CD14-positive monocyte (primary cell): ENCODE results near the gene MST1R. TPM values are rescaled to one million over a fixed set of nuclear protein-coding genes. Genes with fewer than 3 reads are reported as not detected.

Experiments used
- DNase-seq, 3 donors: peaks; one replicate each; pipeline ENCODE4 v3.0.0-alpha.2; 2011 to 2022
- H2AFZ ChIP-seq: 2 replicates; pipeline ENCODE4 v1.6.0; 2012; ENCODE audit warnings: mild to moderate bottlenecking, low read depth, low read length, inconsistent platforms; ENCODE audit not compliant: insufficient read depth, poor library complexity, severe bottlenecking
- H3K27ac ChIP-seq, 2 donors: 1 replicate in 1 of 2; 2 replicates in 1 of 2; pipeline ENCODE4 v1.5.1; 2012 to 2013; ENCODE audit warnings: low read length in 2 of 2, control low read depth in 1 of 2, inconsistent platforms in 1 of 2, low read depth in 1 of 2, mild to moderate bottlenecking in 1 of 2
- H3K27me3 ChIP-seq, 2 donors: one replicate each; pipeline versions ENCODE4 v1.6.0 to v1.6.1; 2011 to 2013; ENCODE audit warnings: low read length in 2 of 2; ENCODE audit not compliant: control insufficient read depth in 2 of 2, insufficient read depth in 2 of 2
- H3K36me3 ChIP-seq, 2 donors: replicated peaks in 1 of 2; 1 replicate in 1 of 2; 2 replicates in 1 of 2; pipeline versions ENCODE4 v1.5.1 to v1.6.1; 2012 to 2013; ENCODE audit warnings: low read length in 2 of 2, control low read depth in 1 of 2, inconsistent platforms in 1 of 2, mild to moderate bottlenecking in 1 of 2; ENCODE audit not compliant: insufficient read depth in 2 of 2, control insufficient read depth in 1 of 2
- H3K4me1 ChIP-seq, 2 donors: 1 replicate in 1 of 2; 2 replicates in 1 of 2; pipeline versions ENCODE4 v1.5.1 to v1.6.1; 2012 to 2013; ENCODE audit warnings: low read length in 2 of 2, control low read depth in 1 of 2, inconsistent platforms in 1 of 2, mild to moderate bottlenecking in 1 of 2, moderate library complexity in 1 of 2; ENCODE audit not compliant: insufficient read depth in 2 of 2, control insufficient read depth in 1 of 2
- H3K4me2 ChIP-seq: replicated peaks from 2 replicates; pipeline ENCODE3; 2012; ENCODE audit warnings: low read length, moderate library complexity, mild to moderate bottlenecking; ENCODE audit not compliant: poor library complexity, severe bottlenecking; ENCODE audit errors: extremely low read depth
- H3K4me3 ChIP-seq, 3 experiments: fragments of 200-600 bp in 1 of 3; sonication (generic) in 1 of 3; replicated peaks in 1 of 3; 1 replicate in 2 of 3; 2 replicates in 1 of 3; pipeline ENCODE4 v1.5.1; 2011 to 2013; ENCODE audit warnings: low read length in 3 of 3, mild to moderate bottlenecking in 3 of 3, control low read depth in 2 of 3, low read depth in 2 of 3, inconsistent platforms in 1 of 3, moderate library complexity in 1 of 3
- H3K79me2 ChIP-seq: 2 replicates; pipeline ENCODE4 v1.6.0; 2012; ENCODE audit warnings: mild to moderate bottlenecking, control low read depth, inconsistent platforms, low read length, moderate library complexity; ENCODE audit not compliant: insufficient read depth
- H3K9ac ChIP-seq: 2 replicates; pipeline ENCODE4 v1.6.0; 2017; ENCODE audit warnings: low read length, mild to moderate bottlenecking; ENCODE audit not compliant: insufficient read depth, poor library complexity, severe bottlenecking
- H3K9me3 ChIP-seq, 2 donors: replicated peaks in 1 of 2; 1 replicate in 1 of 2; 2 replicates in 1 of 2; pipeline versions ENCODE4 v1.5.1 to v1.6.1; 2012 to 2013; ENCODE audit warnings: low read length in 2 of 2, control low read depth in 1 of 2; ENCODE audit not compliant: control insufficient read depth in 1 of 2, insufficient read depth in 1 of 2
- H4K20me1 ChIP-seq: 2 replicates; pipeline ENCODE4 v1.6.0; 2012; ENCODE audit warnings: mild to moderate bottlenecking, low read length, control low read depth, moderate library complexity; ENCODE audit not compliant: insufficient read depth
- H3K27ac Mint-ChIP-seq, 7 donors: one replicate each; pipeline ENCODE4 v1.8.0; 2020; ENCODE audit warnings: mild to moderate bottlenecking in 7 of 7, mixed read lengths in 7 of 7, moderate library complexity in 6 of 7, inconsistent platforms in 2 of 7
- H3K27me3 Mint-ChIP-seq, 3 donors: one replicate each; pipeline ENCODE4 v1.8.0; 2021 to 2022; ENCODE audit warnings: low read depth in 3 of 3, mild to moderate bottlenecking in 3 of 3, mixed read lengths in 3 of 3, moderate library complexity in 3 of 3, inconsistent platforms in 1 of 3
- H3K36me3 Mint-ChIP-seq, 2 donors: one replicate each; pipeline ENCODE4 v1.8.0; 2020; ENCODE audit warnings: mixed read lengths in 2 of 2, inconsistent platforms in 1 of 2, mild to moderate bottlenecking in 1 of 2
- H3K4me1 Mint-ChIP-seq: one replicate; pipeline ENCODE4 v1.8.0; 2020; ENCODE audit warnings: mild to moderate bottlenecking, mixed read lengths
- H3K4me3 Mint-ChIP-seq, 2 donors: one replicate each; pipeline ENCODE4 v1.8.0; 2020; ENCODE audit warnings: mild to moderate bottlenecking in 2 of 2, mixed read lengths in 2 of 2, moderate library complexity in 1 of 2
- H3K9me3 Mint-ChIP-seq, 7 donors: one replicate each; pipeline ENCODE4 v1.8.0; 2020 to 2022; ENCODE audit warnings: mixed read lengths in 7 of 7, mild to moderate bottlenecking in 6 of 7, moderate library complexity in 6 of 7, inconsistent platforms in 2 of 7
- CTCF ChIP-seq: fragments of 200-600 bp; IDR thresholded peaks from one replicate; pipeline ENCODE4 v1.8.0; 2022; ENCODE audit warnings: antibody characterized with exemption, mild to moderate bottlenecking
- WGBS: methylation state at CpG from one replicate; pipeline ENCODE4 v1.1.5; 2013; ENCODE audit warnings: missing lambda C conversion rate; ENCODE audit not compliant: insufficient coverage; 5-methylcytosine and 5-hydroxymethylcytosine counted together
- intact Hi-C, 2 donors: fragments of 100-400 bp; cut with micrococcal nuclease; formaldehyde crosslinking; loops; one replicate each; pipeline versions ENCODE4 v1.15.0 to v1.15.1; 2023
- polyA plus RNA-seq, 3 donors: library from polyadenylated mRNA; depleted of rRNA in 1 of 3; unstranded in 2 of 3; stranded (reverse) in 1 of 3; fragments of 300-500 nt in 2 of 3; fragments of >200 nt in 1 of 3; fragmentation: Illumina TruSeq in 2 of 3; gene quantifications; 1 replicate in 2 of 3; 2 replicates in 1 of 3; pipeline ENCODE4 v1.2.3, GENCODE V29; 2012 to 2021

MST1R gene
- polyA plus RNA-seq, 3 donors: 0.25 TPM; not detected in 2

GRCh38 chr3:49864505-49864904, 39.2 kb downstream of the MST1R start:
- intact Hi-C loops: no loop called here
- Histone ChIP-seq H3K9me3 (no peaks in the 10 kb centered on the region), H2AFZ (no peak overlapping the region), H3K4me3 (no peak overlapping the region), H3K4me2 (no peak overlapping the region), H3K79me2 (no peaks in the 10 kb centered on the region), H3K27ac (no peak overlapping the region), H3K9ac (no peak overlapping the region), H3K27me3 (peaks cover 10 to 40% of the 10 kb centered on the region in 2 donors), H3K4me1 (peaks cover 3 to 6% of the 10 kb centered on the region in 2 donors), H3K36me3 (no peaks in the 10 kb centered on the region), H4K20me1 (no peaks in the 10 kb centered on the region)
- Mint-ChIP-seq H3K9me3 (peaks cover 0 to 15% (median 3%) of the 10 kb centered on the region in 7 donors), H3K4me1 (peaks cover 3% of the 10 kb centered on the region), H3K36me3 (no peaks in the 10 kb centered on the region), H3K4me3 (no peak overlapping the region), H3K27me3 (peaks cover 26 to 64% (median 42%) of the 10 kb centered on the region in 3 donors), H3K27ac (no peak overlapping the region)
- TF ChIP-seq CTCF: no peak
- 76% methylated on average over 5 of the region's 5 CpGs for WGBS
- no peak for DNase-seq

- Histone ChIP-seq H4K20me1 (no peaks in the 10 kb centered on the region), H3K36me3 (no peaks in the 10 kb centered on the region), H3K27ac (no peak overlapping the region), H3K4me2 (no peak overlapping the region), H3K9ac (no peak overlapping the region), H3K4me1 (peaks cover 13 to 16% of the 10 kb centered on the region in 2 donors), H3K9me3 (no peaks in the 10 kb centered on the region), H3K27me3 (peaks cover 0 to 6% of the 10 kb centered on the region in 2 donors), H3K4me3 (no peak overlapping the region), H3K79me2 (peaks cover 15% of the 10 kb centered on the region), H2AFZ (no peak overlapping the region)
- no peak overlapping the region for H3K4me3 Mint-ChIP-seq
- WGBS: 96% methylated on average over 10 of the region's 12 CpGs
- H3K27ac Mint-ChIP-seq: no peak overlapping the region
- DNase-seq: no peak
- TF ChIP-seq CTCF: no peak
- peaks cover 6 to 20% (median 7%) of the 10 kb centered on the region in 3 donors for H3K27me3 Mint-ChIP-seq
- no peaks in the 10 kb centered on the region for H3K36me3 Mint-ChIP-seq
- peaks cover 0 to 6% (median 0%) of the 10 kb centered on the region in 7 donors for H3K9me3 Mint-ChIP-seq
- intact Hi-C loops: loop anchor here (5.0 kb wide), 1 partner anchor 68 kb away; the partner anchor contains the start of gene MON1A (in 2 of the 2)
- H3K4me1 Mint-ChIP-seq: peaks cover 14% of the 10 kb centered on the region
Measured at GRCh38 chr3:49859576-49860305, 43.9 kb downstream of the MST1R start.
